ENCODE results near the gene USP33. TPM values are rescaled to one million over a fixed set of nuclear protein-coding genes. Genes with fewer than 3 reads are reported as not detected.

USP33 gene
- total and polyA plus RNA-seq, 9 of the 15 experiments (the other 6 are each of a cell fraction or from before 2014, with no cell fraction given), result 22.4 to 83.5 (median 44.7) TPM

DNA sequence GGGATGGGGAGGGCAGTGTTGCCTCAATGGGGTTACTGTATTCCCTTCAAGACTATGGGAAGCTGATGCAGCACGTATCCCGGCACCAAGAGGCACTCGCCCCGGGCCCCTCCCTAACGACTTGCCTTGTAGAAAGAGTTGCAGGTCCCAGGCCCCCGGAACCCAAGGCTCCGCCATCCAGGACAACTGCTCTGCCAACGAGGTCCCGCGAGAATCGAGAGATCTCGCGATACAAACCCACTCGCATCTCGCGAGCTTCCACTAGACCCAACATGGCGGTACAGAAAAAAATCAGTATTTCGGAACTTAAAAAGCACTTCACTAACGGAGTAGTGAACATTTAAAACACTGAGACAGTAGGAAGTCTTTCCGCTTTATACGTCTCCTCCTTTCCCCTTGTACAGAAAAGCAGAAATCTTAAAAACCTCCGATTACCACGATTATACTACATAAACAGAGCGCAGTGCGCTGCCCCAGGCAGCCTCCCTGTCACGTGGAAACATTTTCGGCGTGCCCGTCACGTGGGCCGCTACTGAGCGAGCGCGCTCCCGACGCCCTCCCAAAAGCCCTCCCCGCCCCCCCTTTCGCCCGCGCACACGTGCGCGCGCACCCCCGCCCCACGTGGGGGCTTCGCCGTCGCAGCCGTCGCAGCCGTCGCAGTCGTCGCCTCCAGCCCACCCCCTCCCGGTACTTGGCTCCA is 77.0 kb downstream of the USP33 start, which contains the start of gene ZZZ3 (continued):
- TF ChIP-seq XRCC5 (IDR thresholded peaks at IDR 0.05; ENCODE audit: low read depth, low read length), result no peak
- TF ChIP-seq HEY1 (CRISPR knock-in tag; IDR thresholded peaks at IDR 0.05; ENCODE audit: borderline replicate concordance), result peak; percentile 80; the same call in 1 of the 2 replicates
- TF ChIP-seq, protein P1, sequence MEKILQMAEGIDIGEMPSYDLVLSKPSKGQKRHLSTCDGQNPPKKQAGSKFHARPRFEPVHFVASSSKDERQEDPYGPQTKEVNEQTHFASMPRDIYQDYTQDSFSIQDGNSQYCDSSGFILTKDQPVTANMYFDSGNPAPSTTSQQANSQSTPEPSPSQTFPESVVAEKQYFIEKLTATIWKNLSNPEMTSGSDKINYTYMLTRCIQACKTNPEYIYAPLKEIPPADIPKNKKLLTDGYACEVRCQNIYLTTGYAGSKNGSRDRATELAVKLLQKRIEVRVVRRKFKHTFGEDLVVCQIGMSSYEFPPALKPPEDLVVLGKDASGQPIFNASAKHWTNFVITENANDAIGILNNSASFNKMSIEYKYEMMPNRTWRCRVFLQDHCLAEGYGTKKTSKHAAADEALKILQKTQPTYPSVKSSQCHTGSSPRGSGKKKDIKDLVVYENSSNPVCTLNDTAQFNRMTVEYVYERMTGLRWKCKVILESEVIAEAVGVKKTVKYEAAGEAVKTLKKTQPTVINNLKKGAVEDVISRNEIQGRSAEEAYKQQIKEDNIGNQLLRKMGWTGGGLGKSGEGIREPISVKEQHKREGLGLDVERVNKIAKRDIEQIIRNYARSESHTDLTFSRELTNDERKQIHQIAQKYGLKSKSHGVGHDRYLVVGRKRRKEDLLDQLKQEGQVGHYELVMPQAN (IDR thresholded peaks at IDR 0.05; ENCODE audit: borderline replicate concordance), result peak; percentile 68; the same call in 1 of the 2 replicates
- peak in 1 of 2 experiments; percentile 3; a peak in 1 of 4 replicates for TF ChIP-seq SIX5 (IDR thresholded peaks at IDR 0.05; ENCODE audit: borderline replicate concordance in 1 of 2, insufficient read depth in 1 of 2, low read depth in 1 of 2, low read length in 2 of 2)
- TF ChIP-seq ZZZ3 (IDR thresholded peaks at IDR 0.05), result peak; percentile 44; the same call in 1 of the 2 replicates
- TF ChIP-seq, protein P2, sequence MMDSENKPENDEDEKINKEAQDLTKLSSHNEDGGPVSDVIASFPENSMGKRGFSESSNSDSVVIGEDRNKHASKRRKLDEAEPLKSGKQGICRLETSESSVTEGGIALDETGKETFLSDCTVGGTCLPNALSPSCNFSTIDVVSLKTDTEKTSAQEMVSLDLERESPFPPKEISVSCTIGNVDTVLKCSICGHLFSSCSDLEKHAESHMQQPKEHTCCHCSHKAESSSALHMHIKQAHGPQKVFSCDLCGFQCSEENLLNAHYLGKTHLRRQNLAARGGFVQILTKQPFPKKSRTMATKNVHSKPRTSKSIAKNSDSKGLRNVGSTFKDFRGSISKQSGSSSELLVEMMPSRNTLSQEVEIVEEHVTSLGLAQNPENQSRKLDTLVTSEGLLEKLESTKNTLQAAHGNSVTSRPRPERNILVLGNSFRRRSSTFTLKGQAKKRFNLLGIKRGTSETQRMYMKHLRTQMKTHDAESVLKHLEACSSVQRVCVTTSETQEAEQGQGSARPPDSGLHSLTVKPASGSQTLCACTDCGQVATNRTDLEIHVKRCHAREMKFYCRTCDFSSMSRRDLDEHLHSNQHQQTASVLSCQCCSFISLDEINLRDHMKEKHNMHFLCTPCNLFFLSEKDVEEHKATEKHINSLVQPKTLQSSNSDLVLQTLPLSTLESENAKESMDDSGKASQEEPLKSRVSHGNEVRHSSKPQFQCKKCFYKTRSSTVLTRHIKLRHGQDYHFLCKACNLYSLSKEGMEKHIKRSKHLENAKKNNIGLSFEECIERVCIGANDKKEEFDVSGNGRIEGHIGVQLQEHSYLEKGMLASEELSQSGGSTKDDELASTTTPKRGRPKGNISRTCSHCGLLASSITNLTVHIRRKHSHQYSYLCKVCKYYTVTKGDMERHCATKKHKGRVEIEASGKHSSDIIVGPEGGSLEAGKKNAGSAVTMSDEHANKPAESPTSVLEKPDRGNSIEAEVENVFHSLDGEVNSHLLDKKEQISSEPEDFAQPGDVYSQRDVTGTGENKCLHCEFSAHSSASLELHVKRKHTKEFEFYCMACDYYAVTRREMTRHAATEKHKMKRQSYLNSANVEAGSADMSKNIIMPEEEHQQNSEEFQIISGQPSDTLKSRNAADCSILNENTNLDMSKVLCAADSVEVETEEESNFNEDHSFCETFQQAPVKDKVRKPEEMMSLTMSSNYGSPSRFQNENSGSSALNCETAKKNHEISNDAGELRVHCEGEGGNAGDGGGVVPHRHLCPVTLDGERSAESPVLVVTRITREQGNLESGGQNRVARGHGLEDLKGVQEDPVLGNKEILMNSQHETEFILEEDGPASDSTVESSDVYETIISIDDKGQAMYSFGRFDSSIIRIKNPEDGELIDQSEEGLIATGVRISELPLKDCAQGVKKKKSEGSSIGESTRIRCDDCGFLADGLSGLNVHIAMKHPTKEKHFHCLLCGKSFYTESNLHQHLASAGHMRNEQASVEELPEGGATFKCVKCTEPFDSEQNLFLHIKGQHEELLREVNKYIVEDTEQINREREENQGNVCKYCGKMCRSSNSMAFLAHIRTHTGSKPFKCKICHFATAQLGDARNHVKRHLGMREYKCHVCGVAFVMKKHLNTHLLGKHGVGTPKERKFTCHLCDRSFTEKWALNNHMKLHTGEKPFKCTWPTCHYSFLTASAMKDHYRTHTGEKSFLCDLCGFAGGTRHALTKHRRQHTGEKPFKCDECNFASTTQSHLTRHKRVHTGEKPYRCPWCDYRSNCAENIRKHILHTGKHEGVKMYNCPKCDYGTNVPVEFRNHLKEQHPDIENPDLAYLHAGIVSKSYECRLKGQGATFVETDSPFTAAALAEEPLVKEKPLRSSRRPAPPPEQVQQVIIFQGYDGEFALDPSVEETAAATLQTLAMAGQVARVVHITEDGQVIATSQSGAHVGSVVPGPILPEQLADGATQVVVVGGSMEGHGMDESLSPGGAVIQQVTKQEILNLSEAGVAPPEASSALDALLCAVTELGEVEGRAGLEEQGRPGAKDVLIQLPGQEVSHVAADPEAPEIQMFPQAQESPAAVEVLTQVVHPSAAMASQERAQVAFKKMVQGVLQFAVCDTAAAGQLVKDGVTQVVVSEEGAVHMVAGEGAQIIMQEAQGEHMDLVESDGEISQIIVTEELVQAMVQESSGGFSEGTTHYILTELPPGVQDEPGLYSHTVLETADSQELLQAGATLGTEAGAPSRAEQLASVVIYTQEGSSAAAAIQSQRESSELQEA (IDR thresholded peaks at IDR 0.05; ENCODE audit: low read depth), result no peak
- no peak for TF ChIP-seq ETS2 (tag; IDR thresholded peaks at IDR 0.05; ENCODE audit: borderline replicate concordance, poor library complexity, severe bottlenecking)
- TF ChIP-seq ZNF146 (CRISPR knock-in tag; IDR thresholded peaks at IDR 0.05; ENCODE audit: unreplicated experiment), result no peak
- peak; percentile 22 to 67; a peak in 2 of 4 replicates for TF ChIP-seq TEAD1 (CRISPR knock-in tag; IDR thresholded peaks at IDR 0.05)
- TF ChIP-seq RB1 (IDR thresholded peaks at IDR 0.05; ENCODE audit: low read depth), result peak; percentile 22; the same call in 1 of the 2 replicates
- no peak for TF ChIP-seq FOXJ3 (CRISPR knock-in tag; IDR thresholded peaks at IDR 0.05)
- peak; percentile 79; the same call in 1 of the 2 replicates for TF ChIP-seq ZBTB7A (IDR thresholded peaks at IDR 0.05; ENCODE audit: borderline replicate concordance, control insufficient read depth, low read depth, low read length)
- TF ChIP-seq, protein P3, sequence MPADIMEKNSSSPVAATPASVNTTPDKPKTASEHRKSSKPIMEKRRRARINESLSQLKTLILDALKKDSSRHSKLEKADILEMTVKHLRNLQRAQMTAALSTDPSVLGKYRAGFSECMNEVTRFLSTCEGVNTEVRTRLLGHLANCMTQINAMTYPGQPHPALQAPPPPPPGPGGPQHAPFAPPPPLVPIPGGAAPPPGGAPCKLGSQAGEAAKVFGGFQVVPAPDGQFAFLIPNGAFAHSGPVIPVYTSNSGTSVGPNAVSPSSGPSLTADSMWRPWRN (IDR thresholded peaks at IDR 0.05; ENCODE audit: low read depth), result no peak
- TF ChIP-seq CHD4 (IDR thresholded peaks at IDR 0.05; ENCODE audit: insufficient read depth, insufficient replicate concordance, low read depth, low read length, poor library complexity, severe bottlenecking), result no peak
- peak; percentile 59; the same call in 1 of the 2 replicates for TF ChIP-seq MXI1 (IDR thresholded peaks at IDR 0.05; ENCODE audit: low read depth, low read length)
